GM18870 (cell line): Measurements from ENCODE around the gene MMGT1.
"Not testable (repeated sequence)": the region's sequence is repeated elsewhere in the genome, so short reads cannot be mapped to it uniquely, and the experiment has no call there.

Experiments
- ATAC-seq: cut with Tn5 transposase; IDR thresholded peaks from one replicate; pipeline ENCODE4 v1.9.1; 2021; ENCODE audit warnings: moderate library complexity; ENCODE audit not compliant: unreplicated experiment

MMGT1 gene

DNA sequence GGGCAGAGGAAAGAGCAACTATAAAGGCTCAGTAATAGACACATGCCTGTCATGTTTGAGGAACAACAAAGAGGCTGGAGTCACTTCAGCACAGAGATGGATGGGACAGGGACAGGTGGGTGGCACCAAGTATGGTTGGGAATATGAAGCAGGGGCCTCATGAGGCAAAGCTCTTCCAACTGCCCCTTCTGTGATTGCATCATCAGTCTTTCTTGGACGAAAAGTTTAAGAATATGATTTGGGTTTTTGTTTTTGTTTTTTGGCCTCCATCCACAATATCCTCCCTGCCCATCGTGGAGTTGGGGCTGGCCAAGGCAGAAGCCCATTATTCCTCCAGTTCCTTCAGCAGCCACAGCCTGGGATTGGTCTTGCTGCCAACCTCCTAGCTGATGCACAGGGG, 45.9 kb downstream of the MMGT1 start:
- ATAC-seq, result no peak

DNA sequence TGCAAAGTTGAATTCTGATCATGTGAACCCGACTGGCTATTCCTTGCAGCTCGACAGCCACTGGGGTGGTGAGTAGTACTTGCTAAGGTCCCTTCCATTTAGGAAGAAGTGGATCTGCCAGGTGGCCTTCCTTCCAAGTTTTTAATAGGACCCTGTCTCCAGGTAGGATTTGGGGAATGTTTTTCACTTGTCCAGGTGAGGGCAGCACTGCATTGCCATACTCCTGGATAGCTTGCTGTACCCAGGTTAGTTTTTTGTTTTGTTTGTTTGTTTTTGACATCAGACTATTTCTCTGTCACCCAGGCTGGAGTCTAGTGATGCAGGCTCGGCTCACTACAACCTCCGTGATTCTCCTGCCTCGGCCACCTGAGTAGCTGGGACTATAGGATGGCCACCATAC, 50.4 kb downstream of the MMGT1 start:
- no peak for ATAC-seq

DNA sequence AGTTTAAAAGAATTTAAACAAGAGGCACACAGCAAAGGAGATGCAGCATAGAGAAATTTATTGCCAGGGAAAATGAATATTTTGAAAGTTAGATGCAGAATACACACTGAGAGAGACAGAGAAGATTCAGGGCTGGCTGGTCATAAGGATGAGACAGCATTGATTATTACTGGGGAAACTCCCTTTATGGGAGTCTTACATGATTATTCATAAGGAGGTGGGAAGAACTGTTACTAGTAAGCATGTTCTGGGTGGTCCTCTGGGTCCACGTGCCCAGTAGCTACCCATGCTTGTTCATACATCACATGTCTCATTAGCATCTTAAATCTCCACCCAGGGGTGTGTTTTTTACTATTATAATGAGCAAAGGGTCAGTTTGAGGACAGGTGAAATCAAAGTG, 53.3 kb downstream of the MMGT1 start:
- ATAC-seq, result not testable (repeated sequence)

DNA sequence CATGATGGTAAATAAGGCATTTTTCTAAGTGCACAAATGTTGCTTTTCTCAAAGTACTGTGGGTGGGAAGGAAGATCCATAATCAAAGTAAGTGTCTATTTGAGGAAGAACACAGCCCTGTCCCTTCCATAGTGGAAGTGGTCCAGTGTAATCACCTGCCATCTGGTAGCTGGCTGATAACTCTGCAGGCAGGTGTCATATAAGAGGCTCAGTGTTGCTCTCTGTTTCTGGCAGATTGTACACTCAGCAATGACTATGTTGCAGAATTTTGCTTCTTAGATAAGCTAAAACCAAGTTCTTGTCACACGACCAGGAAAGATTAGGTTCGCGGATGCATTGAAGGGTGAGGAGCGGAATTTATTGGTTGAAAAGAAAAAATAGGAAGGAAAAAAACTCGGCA, 59.4 kb downstream of the MMGT1 start:
- ATAC-seq, result no peak
